GM19193 (cell line): Measurements from ENCODE around the gene RET.

Source experiments
- POLR2A ChIP-seq: IDR thresholded peaks from 4 replicates; pipeline ENCODE4 v1.6.1; 2011; ENCODE audit not compliant: insufficient read depth, insufficient read length; ENCODE audit errors: extremely low read depth

RET gene

DNA sequence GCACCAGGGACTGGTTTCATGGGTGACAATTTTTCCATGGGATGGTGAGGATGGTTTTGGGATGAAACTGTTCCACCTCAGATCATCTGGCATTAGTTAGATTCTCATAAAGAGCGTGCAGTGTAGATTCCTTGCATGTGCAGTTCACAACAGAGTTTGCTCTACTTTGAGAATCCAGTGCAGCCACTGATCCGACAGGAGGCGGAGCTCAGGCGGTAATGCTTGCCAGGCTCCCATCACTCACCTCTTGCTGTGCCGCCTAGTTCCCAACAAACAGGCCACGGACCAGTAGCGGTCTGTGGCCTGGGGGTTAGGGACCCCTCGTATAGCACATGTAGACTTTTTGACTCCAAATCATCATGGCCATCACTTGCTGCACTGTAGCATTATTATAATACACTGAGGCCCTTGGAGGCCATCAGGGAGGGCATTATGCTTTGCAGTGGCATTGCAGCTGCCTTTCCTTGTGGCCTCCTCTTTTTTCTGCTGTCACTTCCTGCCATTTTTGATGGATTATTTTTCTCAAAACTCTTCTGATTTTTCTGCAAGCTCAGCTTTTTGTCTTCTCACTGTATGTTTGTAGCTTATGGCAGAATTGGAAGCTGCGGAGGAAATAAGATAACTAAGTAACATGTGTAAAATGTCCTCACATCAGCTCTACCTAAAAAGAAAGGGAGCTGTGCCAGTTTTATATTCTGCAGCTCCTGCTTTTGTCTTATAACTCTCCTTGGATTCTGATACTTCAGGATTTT is 79.9 kb downstream of the RET start:
- TF ChIP-seq POLR2A, result no peak

DNA sequence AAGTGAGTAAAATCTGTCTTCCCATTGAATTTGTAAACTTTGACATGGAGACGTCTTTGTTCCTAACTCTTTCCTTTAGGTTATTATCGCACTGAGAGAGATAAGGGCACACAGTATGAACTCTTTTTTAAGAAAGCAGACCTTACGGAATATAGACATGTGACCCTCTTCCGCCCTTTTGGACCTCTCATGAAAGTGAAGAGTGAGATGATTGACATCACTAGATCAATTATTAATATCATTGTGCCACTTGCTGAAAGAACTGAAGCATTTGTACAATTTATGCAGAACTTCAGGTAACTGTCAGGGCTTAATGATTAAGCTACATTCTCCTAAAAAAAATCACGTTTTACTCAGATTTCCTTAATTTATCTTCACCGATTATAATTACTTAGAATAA is 81.8 kb downstream of the RET start:
- TF ChIP-seq POLR2A, result no peak

DNA sequence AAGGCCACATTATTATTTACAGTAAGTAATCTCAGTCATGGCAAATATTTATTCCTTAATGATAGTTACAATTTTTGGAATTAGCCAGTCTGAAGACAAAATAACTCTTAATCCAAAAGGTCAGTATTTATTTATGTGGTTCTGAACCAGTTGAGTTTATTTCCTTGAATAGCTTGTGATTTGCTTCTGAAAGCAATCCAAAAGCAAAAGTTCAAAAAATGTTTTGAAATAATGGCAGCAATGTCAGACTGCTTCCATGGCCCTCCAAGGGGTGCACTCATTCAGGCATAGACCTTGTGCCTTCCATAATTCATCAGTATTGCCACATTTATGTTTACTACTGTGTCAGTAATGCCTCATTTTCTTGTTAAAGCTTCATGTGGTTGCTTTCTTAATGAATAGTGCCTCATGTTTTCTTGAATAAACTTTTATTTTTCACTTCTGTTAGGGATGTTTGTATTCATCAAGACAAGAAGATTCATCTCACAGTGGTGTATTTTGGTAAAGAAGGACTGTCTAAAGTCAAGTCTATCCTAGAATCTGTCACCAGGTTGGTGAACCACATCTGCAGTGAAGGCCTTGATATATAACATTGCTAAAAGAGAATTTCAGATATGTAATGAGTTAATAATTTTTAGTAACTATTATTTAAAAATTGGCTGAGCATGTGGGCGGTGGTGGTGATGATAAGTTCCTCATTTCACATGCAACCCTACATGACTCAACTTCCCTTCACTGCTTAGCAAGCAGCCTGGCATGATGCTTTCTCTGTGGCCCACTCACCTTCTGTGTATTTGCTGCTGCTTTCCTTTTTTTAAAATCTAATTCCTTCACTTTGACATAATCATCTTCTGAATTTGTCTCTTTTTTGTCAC is 83.4 kb downstream of the RET start:
- no peak for TF ChIP-seq POLR2A

DNA sequence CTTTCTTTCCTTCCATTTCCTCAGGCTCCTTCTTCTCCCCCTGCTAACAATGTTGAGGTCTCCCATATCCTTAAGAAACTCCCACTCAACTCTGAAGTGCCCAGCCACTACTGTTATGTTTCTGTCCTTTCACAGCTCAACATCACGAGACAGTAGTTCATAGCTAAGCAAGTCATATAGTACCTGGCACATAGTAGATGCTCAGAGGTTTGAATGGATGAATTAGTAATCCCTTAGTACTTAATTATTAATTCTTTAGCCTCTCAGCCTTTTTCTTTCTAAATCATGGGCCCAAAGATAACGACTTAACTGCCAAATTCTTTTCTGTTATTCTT is 84.0 kb downstream of the RET start:
- TF ChIP-seq POLR2A, result no peak

DNA sequence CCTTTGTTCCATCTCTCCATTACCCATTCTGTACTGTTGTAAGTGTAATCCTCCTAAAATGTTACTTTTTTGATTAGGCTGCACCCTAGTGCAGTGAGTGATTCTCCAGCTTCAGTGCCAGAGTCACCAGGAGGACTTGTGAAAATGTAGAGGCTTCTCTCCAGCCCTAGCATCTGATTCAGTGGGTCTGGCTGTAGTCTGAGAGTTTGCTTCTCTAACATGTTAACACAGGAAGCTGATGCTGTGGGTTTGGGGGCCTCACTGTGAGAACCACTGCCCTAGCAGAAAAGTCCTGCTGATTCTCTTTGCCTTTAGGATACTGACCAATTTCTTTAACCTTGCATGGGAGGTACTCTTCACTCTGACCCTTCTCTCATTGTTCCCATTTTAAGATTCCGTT is 85.7 kb downstream of the RET start:
- no peak for TF ChIP-seq POLR2A

DNA sequence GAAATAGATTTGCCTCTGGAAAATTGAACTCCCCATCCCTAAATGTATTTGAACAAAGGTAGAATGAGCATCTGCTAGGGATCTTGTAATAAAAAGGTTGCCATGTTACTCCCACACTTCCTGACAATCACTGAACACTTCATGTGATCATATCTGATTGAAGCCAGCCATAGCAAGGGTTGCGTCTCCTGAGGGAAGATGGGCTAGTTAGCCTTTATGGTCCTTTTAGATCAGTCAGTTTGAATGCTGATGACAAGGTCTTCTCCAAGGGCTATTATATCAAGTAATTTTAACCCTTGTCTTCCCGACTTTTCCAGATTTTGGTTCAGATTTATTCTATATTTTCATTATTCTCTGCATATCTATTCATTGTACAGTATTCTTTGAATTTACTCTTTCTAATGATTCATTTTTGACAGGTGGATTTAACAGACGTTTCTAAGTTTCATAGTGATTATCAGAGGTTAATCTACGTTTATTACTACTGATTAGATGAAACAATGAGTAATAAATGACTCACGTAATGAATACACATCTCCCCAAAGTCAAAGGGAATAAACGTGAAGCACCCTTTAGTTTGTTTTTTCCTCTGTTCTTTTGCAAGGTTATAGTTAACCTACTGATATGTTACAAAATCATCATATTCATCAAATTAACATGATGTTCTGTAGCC is 89.5 kb downstream of the RET start:
- TF ChIP-seq POLR2A, result no peak

DNA sequence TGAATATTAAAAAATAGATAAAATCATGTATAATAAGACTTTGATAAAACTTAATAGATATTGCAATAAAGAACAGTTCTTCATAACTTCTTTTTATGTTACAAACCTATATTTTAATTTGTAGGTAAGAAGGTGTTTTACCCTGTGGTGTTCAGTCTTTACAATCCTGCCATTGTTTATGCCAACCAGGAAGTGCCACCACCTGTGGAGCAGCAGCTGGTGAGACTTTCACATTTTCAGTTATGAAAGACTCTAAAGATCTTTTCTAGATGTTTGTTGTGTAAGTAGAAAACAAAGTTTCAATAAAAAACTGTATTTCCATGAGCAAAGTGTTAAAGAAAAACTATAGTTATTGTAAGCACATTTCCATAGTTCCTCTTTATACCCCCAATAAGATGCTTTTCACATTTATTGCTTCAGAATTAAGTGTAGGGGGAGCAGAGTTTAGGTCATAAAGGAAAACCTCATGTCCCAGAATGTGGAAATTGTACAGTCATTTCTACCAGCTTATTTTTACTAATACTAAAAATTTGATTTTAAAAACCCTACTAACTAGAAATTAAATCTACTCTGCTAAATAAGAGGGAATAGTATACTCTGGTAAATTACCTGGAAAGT is 90.1 kb downstream of the RET start:
- TF ChIP-seq POLR2A, result no peak

DNA sequence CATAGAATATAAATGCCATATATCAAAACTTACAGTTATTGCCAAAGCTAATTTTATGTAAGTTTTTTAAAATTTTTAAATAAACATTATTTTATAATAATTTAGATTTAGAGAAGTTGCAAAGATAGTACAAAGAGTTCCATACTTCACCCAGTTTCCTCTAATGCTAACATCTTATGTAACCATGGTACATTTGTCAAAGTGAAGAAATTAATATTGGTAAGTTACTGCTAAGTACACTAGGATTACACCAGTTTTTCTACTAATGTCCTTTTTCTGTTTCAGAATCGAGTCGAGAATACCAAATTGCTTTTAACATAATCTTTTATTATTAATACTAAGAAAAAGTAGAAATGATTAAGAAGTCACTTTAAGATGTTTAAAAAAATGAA is 90.6 kb downstream of the RET start:
- TF ChIP-seq POLR2A, result no peak

DNA sequence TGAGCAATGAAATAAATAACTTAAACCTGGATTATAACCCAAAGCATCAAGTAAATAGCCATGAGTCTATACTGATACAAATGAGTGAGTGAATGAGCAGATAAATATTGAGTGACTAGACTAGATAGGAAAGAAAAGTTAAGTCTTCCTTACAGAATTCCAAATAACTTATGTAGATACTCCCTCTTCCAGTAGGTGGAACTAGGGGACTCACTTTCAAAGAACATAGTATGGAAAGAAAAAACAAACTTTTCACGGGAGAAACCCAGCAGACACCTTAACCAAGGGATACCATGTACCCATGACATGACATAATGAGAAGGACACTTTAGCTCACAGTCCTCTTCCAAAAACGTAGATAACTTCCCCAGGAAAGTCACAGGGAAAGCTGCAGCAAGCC is 93.6 kb downstream of the RET start:
- no peak for TF ChIP-seq POLR2A

DNA sequence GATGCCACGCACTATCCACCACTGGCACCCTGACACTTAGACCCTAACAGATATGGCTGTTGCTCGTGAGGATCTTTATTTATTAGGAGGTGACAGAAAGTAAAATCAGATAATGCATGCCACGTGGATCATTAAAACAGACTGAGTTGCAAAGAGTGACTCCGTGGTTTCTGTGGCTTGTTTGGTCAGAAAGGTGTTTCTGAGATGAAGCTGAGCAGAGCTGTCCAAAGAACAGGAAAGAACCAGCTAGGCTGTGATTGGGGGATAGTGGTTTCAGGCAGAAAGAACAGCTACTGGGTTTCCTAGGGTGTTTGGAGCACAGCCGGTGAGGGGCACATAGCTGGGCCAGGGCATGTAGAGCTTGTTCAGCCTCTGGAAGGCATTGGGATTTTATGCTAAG is 95.8 kb downstream of the RET start:
- no peak for TF ChIP-seq POLR2A

DNA sequence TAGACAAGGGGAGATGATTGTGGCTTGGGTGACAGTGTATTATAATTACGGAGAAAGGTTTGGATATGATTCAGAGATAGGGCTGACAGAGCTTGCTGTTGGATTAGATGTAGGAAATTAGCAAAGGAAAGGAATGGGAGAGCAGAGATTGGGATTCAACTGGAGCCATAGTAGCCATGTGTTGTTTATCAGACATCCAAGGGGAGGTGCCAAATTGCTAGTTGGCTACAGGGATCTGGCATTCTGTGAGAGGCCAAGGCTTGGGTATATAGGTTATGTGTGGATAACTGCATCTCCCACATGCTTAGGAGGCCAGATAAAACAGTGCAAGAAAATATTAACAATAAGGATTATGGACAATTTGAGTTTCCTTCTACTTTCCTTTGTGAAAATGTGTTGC is 96.3 kb downstream of the RET start:
- TF ChIP-seq POLR2A, result no peak

DNA sequence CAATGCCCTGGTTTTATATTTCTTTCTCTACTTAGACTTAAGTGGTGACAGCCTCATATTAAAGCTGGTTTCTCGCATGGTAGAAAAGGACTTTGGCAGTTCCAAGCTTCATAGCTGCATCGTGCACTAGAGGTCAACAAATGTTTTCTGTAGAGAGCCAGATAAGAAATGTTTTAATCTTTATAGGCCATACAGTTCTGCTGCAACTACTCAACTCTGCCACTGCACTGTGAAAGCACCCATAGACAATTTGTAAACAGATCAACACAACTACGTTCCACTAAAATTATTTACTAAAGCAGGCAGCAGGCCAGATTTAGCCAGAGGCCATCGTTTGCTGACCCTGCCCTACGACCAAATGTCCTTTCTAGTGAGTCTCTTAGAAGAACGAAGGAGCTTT is 98.1 kb downstream of the RET start:
- no peak for TF ChIP-seq POLR2A

DNA sequence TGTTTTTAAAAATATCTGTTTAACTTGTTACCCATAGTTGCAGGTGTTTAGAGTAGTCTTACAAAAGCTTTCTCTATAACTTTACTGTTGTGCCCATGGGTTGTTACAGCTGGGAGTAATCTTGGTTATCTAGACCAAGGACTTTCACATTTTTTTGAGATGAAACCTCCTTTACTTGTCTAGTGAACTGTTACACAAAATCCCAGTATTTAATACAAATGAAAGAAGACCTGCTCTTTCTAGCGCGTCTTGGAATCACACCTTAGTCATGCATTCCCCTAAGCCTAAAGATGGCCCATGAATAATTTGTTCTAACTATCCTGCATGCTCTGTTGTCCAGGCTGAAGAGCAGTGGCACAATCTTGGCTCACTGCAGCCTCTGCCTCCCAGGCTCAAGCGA is 99.4 kb downstream of the RET start:
- TF ChIP-seq POLR2A, result no peak

DNA sequence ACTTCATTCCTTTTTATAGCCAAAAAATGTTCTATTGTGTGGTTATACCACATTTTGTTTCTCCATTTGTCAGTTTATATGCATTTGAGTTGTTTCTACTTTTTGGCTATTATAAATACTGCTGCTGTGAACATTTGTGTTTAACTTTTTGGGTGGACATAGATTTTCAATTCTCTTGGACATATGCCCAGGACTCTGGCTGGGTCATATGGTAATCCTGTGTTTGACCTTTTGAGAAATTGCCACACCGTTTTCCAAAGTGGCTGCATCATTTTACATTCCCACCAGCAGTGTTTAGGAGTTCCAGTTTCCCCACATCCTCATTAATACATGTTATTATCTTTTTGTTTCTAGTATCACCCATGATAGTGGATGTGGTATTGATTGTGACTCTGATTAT is 100.7 kb downstream of the RET start:
- TF ChIP-seq POLR2A, result no peak
